HUES48 (cell line): ENCODE data around the gene TTI1.

Source experiments
- H3K27ac ChIP-seq: one replicate; pipeline ENCODE4 v1.7.0; 2013; ENCODE audit warnings: low read depth, low read length, inconsistent platforms
- H3K27me3 ChIP-seq: 2 replicates; pipeline ENCODE4 v1.6.1; 2013; ENCODE audit warnings: mild to moderate bottlenecking, low read length; ENCODE audit not compliant: control insufficient read depth, insufficient read depth
- H3K36me3 ChIP-seq: 2 replicates; pipeline ENCODE4 v1.6.1; 2013; ENCODE audit warnings: low read length; ENCODE audit not compliant: control insufficient read depth, insufficient read depth
- H3K4me1 ChIP-seq: 2 replicates; pipeline ENCODE4 v1.6.1; 2013; ENCODE audit warnings: mild to moderate bottlenecking, low read length; ENCODE audit not compliant: control insufficient read depth, insufficient read depth
- H3K4me3 ChIP-seq: 2 replicates; pipeline ENCODE4 v1.5.1; 2013; ENCODE audit warnings: mild to moderate bottlenecking, low read depth, low read length
- H3K9ac ChIP-seq: 2 replicates; pipeline ENCODE4 v1.6.1; 2013; ENCODE audit warnings: mild to moderate bottlenecking, low read depth, low read length, moderate library complexity
- H3K9me3 ChIP-seq: 2 replicates; pipeline ENCODE4 v1.6.1; 2013; ENCODE audit warnings: low read length; ENCODE audit not compliant: control insufficient read depth, insufficient read depth

Gene TTI1

GRCh38 chr20:38008233-38008944 lies 24.9 kb downstream of the TTI1 start:
- Histone ChIP-seq H3K4me3 (no peak overlapping the region), H3K9me3 (no peaks in the 10 kb centered on the region), H3K36me3 (peaks cover 65% of the 10 kb centered on the region), H3K9ac (no peak overlapping the region), H3K27ac (no peak overlapping the region), H3K27me3 (no peaks in the 10 kb centered on the region), H3K4me1 (no peaks in the 10 kb centered on the region)

GRCh38 chr20:38007526-38007925 lies 25.7 kb downstream of the TTI1 start:
- no peaks in the 10 kb centered on the region for H3K4me1 ChIP-seq
- no peak overlapping the region for H3K27ac ChIP-seq
- peaks cover 65% of the 10 kb centered on the region for H3K36me3 ChIP-seq
- no peaks in the 10 kb centered on the region for H3K9me3 ChIP-seq
- no peaks in the 10 kb centered on the region for H3K27me3 ChIP-seq
- no peak overlapping the region for H3K4me3 ChIP-seq
- H3K9ac ChIP-seq = no peak overlapping the region

GRCh38 chr20:38005903-38006302 lies 27.4 kb downstream of the TTI1 start:
- Histone ChIP-seq H3K36me3 (peaks cover 65% of the 10 kb centered on the region), H3K27ac (no peak overlapping the region), H3K27me3 (no peaks in the 10 kb centered on the region), H3K4me1 (no peaks in the 10 kb centered on the region), H3K9ac (no peak overlapping the region), H3K4me3 (no peak overlapping the region), H3K9me3 (no peaks in the 10 kb centered on the region)

DNA sequence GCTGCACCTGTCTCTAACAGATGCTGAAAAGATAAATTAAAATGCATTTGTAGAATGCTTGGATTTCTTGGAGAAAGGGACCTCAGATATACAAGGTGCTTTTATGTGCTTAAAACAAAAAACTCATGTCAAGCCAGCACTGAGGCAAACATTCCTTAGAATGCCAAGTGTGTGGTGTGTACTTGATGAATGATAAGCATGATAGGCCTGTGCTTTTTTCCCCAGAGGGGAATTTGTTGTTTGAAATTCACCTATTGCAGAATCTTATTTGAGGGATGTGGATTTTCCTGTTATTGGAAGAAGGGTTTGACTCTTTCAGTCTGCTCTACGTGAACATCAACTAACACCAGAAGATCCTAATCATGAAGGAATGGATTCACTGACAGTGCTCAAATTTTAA lies 28.8 kb downstream of the TTI1 start:
- Histone ChIP-seq H3K27ac (no peak overlapping the region), H3K27me3 (no peaks in the 10 kb centered on the region), H3K9ac (no peak overlapping the region), H3K9me3 (no peaks in the 10 kb centered on the region), H3K4me1 (no peaks in the 10 kb centered on the region), H3K36me3 (peaks cover 71% of the 10 kb centered on the region), H3K4me3 (no peak overlapping the region)

GRCh38 chr20:38002422-38002821 lies 30.8 kb downstream of the TTI1 start:
- Histone ChIP-seq H3K36me3 (peaks cover 91% of the 10 kb centered on the region), H3K4me3 (no peak overlapping the region), H3K27ac (no peak overlapping the region), H3K9ac (no peak overlapping the region), H3K4me1 (no peaks in the 10 kb centered on the region), H3K9me3 (no peaks in the 10 kb centered on the region), H3K27me3 (no peaks in the 10 kb centered on the region)

DNA sequence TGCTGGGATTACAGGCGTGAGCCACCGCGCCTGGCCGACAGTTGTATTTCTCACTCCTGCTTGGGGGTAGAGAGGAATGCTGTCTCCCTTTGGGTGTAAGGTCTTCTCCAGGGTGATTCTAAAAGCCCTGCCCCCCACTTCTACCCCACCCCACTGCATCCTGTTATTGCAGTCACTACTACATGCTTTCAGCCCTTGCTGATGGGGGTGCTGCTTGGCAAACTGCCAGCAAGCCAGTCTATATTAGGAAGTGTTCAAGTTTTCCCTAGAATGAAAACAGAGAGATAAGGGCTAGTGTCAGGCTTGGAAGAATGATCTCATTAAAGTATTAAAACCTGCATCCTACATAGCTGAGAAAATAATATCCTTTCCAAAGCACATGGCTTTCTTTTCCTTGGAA lies 31.3 kb downstream of the TTI1 start:
- H3K36me3 ChIP-seq = peaks cover 95% of the 10 kb centered on the region
- no peaks in the 10 kb centered on the region for H3K4me1 ChIP-seq

GRCh38 chr20:38001173-38001875 lies 31.9 kb downstream of the TTI1 start:
- Histone ChIP-seq H3K27ac (no peak overlapping the region), H3K4me1 (no peaks in the 10 kb centered on the region), H3K27me3 (no peaks in the 10 kb centered on the region), H3K9ac (no peak overlapping the region), H3K4me3 (no peak overlapping the region), H3K9me3 (no peaks in the 10 kb centered on the region), H3K36me3 (peaks cover 96% of the 10 kb centered on the region)

More for the DNA sequence above, 31.3 kb downstream of the TTI1 start:
- Histone ChIP-seq H3K4me3 (no peak overlapping the region), H3K9me3 (no peaks in the 10 kb centered on the region), H3K27ac (no peak overlapping the region), H3K9ac (no peak overlapping the region), H3K27me3 (no peaks in the 10 kb centered on the region)

DNA sequence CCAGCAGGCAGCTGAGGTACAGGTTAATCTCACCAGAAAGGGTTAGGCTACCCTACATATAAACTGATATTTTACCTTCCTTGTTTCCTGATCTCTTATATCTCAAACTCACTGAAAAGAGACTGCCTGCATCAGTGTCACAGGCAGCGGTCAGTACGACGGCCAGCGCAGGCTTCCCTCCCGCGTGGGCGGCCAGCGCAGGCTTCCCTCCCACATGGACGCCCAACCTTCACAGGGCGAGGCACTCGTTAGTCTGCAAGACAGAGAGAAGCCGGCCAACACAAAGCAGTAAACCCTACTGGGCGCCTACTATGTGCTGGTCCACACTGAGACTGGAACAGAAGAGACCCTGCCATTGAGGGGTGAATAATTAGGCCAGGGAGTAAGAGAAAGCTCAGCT lies 33.0 kb downstream of the TTI1 start:
- Histone ChIP-seq H3K4me3 (no peak overlapping the region), H3K36me3 (peaks cover 97% of the 10 kb centered on the region), H3K27ac (no peak overlapping the region), H3K9me3 (no peaks in the 10 kb centered on the region), H3K4me1 (no peaks in the 10 kb centered on the region), H3K9ac (no peak overlapping the region), H3K27me3 (no peaks in the 10 kb centered on the region)

DNA sequence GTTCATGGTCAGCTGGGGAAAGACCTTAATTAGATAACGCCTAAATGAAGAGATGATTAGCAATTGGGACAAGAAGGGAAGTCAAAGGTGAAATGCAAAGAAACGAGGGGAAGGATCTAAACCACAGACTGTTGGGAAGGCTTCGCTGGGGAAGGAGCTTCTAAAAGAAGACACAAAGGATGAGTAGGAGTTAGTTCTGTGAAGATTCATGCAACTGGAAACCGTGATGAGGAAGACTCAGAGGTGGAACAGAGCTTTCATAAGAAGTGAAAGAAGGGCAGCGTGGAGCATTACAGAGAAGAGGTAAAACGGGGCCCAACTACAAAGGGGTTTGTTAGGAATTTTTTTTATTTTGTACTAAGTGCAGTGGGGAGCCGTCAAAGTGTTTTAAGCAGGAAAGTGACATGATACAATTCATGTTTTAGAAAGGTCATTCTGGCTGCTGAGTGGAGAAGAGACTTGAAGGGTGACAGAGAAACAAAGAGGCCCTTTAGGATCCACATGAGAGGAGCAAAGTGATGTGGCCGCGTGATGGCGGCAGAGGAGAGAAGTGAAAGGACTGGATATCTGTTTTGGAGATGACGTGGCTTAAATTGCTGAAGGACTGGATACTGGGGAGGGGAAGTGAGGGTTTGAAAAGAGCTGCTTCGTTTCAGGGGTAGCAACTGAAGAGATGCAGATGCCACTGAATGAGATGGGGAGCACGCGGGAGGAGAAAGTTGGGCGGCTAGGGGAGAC lies 33.6 kb downstream of the TTI1 start:
- Histone ChIP-seq H3K9ac (no peak overlapping the region), H3K36me3 (peaks cover 97% of the 10 kb centered on the region), H3K4me1 (no peaks in the 10 kb centered on the region), H3K4me3 (no peak overlapping the region), H3K27me3 (no peaks in the 10 kb centered on the region), H3K27ac (no peak overlapping the region), H3K9me3 (no peaks in the 10 kb centered on the region)

DNA sequence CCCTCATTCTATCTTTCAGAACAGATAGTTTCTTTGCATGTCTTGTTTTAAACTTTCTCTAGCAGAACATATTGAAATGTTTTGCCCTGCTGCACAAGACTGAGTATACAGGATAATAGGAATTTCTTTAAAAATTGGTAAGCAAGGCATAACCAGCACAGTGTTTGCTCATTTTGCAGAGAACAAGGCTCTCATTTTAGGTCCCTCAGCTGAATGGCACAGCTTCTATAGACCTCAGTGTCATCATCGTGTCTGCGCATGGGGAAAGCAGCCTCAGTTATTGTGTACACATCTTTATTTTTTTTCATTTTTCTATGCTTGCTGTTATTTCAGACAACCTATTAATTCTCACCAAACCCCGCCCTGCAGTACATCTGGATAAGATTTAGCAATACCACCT lies 35.7 kb downstream of the TTI1 start:
- H3K27me3 ChIP-seq = no peaks in the 10 kb centered on the region
- H3K9ac ChIP-seq = no peak overlapping the region
- H3K4me1 ChIP-seq = peaks cover 4% of the 10 kb centered on the region; the same call in 1 of the 2 replicates
- peaks cover 86% of the 10 kb centered on the region for H3K36me3 ChIP-seq
- H3K9me3 ChIP-seq = no peaks in the 10 kb centered on the region
- no peak overlapping the region for H3K27ac ChIP-seq
- H3K4me3 ChIP-seq = no peak overlapping the region
